ENCODE data around the gene HOXB6.

Gene HOXB6

GRCh38 chr17:48546137-48546923 is 58.5 kb downstream of the HOXB6 start:
- peak overlapping the region; percentile 95 for H3K27ac ChIP-seq
- H3K9me3 ChIP-seq (ENCODE audit: low read depth, low read length), result no peaks in the 10 kb centered on the region
- TF ChIP-seq FOXP2 (optimal IDR thresholded peaks at IDR 0.05; ENCODE audit: control extremely low read depth, extremely low read length, insufficient read depth), result no peak
- no peak for TF ChIP-seq EZH2 (IDR thresholded peaks at IDR 0.05)
- no peak for TF ChIP-seq POLR2AphosphoS5 (IDR thresholded peaks at IDR 0.05; ENCODE audit: borderline replicate concordance, low read depth, low read length)
- H3K4me3 ChIP-seq, result peak overlapping the region; percentile 71
- H3K9ac ChIP-seq (ENCODE audit: insufficient read length), result no peak overlapping the region
- no peak for DNase-seq (ENCODE audit: low read depth, low spot score)
- H3K36me3 ChIP-seq (ENCODE audit: insufficient read depth, low read length), result peaks cover 10% of the 10 kb centered on the region; the same call in 1 of the 2 replicates

Data from SK-N-MC (cell line).